Measurements from ENCODE around the gene TP53BP2.

DNA sequence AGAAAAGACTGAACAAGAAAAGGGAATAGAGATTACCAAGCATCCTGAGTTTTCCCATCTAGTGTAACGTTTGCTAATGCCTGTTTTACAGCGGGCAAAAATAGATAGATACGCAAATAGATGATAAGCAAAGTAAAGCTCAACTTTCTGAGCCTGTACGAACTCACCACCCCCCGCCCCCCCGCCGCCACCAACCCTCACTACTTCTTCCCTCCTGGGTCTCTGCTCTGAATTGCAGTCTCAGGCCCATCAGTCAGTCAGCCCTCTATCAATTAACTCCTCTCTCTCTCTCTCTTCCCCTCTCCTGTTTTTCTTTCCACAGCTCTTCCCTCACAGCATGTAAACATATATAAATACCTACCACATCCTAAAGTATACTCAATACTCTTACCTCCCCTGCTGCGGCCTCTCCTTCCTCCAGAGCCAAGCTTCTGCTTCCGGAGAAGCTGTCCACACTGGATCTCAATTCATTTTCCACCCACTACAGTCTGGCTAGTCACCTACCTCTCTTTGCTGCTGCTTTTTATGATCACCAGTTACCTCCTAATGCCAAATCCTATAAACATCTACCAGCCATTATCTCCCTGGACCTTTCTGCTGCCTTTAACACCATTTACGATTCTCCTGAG is 68.8 kb downstream of the TP53BP2 start:
- TF ChIP-seq POLR2A (IDR thresholded peaks at IDR 0.05), result no peak
- TF ChIP-seq CTCF (IDR thresholded peaks at IDR 0.05 in 4 of 5, conservative IDR thresholded peaks at IDR 0.05 in 1 of 5), result no peak

Measured in gastrocnemius medialis (tissue), 4 donors.